ENCODE results near the gene IFT88. TPM values are rescaled to one million over a fixed set of nuclear protein-coding genes. Genes with fewer than 3 reads are reported as not detected.

The IFT88 gene
- total RNA-seq, 2 donors from 2014 or later = 11.8 to 12.0 TPM

- DNase-seq = no peak
- Histone ChIP-seq H3K9me3 (no peaks in the 10 kb centered on the region), H3K27me3 (no peaks in the 10 kb centered on the region), H3K9ac (ENCODE audit: low read depth in 2 of 2, low read length in 2 of 2) (no peak overlapping the region), H3K27ac (no peak overlapping the region), H3K4me3 (no peak overlapping the region), H3K36me3 (no peaks in the 10 kb centered on the region), H3K4me1 (no peaks in the 10 kb centered on the region)
- no peak for TF ChIP-seq CTCF (IDR thresholded peaks at IDR 0.05)
- intact Hi-C loops (cut with DNase I) = no loop called here
These were observed 129.1 kb downstream of the IFT88 start for GRCh38 chr13:20696073-20696472.

GRCh38 chr13:20699715-20700114 lies 132.8 kb downstream of the IFT88 start:
- no peak overlapping the region for H3K27ac ChIP-seq
- intact Hi-C loops (cut with DNase I) = no loop called here

GRCh38 chr13:20700288-20700687 lies 133.3 kb downstream of the IFT88 start:
- Histone ChIP-seq H3K4me1 (no peaks in the 10 kb centered on the region), H3K9ac (ENCODE audit: low read depth in 2 of 2, low read length in 2 of 2) (no peak overlapping the region), H3K4me3 (no peak overlapping the region), H3K27ac (no peak overlapping the region), H3K36me3 (no peaks in the 10 kb centered on the region), H3K9me3 (no peaks in the 10 kb centered on the region), H3K27me3 (no peaks in the 10 kb centered on the region)
- TF ChIP-seq CTCF (IDR thresholded peaks at IDR 0.05) = no peak
- no peak for DNase-seq
- intact Hi-C loops (cut with DNase I) = no loop called here

More at GRCh38 chr13:20699715-20700114, 132.8 kb downstream of the IFT88 start:
- H3K9me3 ChIP-seq = no peaks in the 10 kb centered on the region
- no peaks in the 10 kb centered on the region for H3K36me3 ChIP-seq
- H3K9ac ChIP-seq (ENCODE audit: low read depth in 2 of 2, low read length in 2 of 2) = no peak overlapping the region
- H3K4me3 ChIP-seq = no peak overlapping the region
- DNase-seq = no peak
- no peak for TF ChIP-seq CTCF (IDR thresholded peaks at IDR 0.05)
- no peaks in the 10 kb centered on the region for H3K27me3 ChIP-seq
- no peaks in the 10 kb centered on the region for H3K4me1 ChIP-seq

GRCh38 chr13:20701461-20701860 lies 134.5 kb downstream of the IFT88 start:
- intact Hi-C loops (cut with DNase I) = no loop called here
- DNase-seq = no peak
- Histone ChIP-seq H3K27ac (no peak overlapping the region), H3K4me1 (no peaks in the 10 kb centered on the region), H3K9ac (ENCODE audit: low read depth in 2 of 2, low read length in 2 of 2) (no peak overlapping the region), H3K27me3 (no peaks in the 10 kb centered on the region), H3K36me3 (no peaks in the 10 kb centered on the region), H3K9me3 (no peaks in the 10 kb centered on the region), H3K4me3 (no peak overlapping the region)
- no peak for TF ChIP-seq CTCF (IDR thresholded peaks at IDR 0.05)

GRCh38 chr13:20702530-20702914 lies 135.6 kb downstream of the IFT88 start:
- Histone ChIP-seq H3K9me3 (no peaks in the 10 kb centered on the region), H3K27me3 (no peaks in the 10 kb centered on the region), H3K4me1 (no peaks in the 10 kb centered on the region), H3K9ac (ENCODE audit: low read depth in 2 of 2, low read length in 2 of 2) (peak overlapping the region; percentile 78 to 80), H3K36me3 (no peaks in the 10 kb centered on the region), H3K4me3 (peak overlapping the region; percentile 58), H3K27ac (no peak overlapping the region)
- intact Hi-C loops (cut with DNase I) = no loop called here
- DNase-seq = peak; percentile 48
- TF ChIP-seq CTCF (IDR thresholded peaks at IDR 0.05) = no peak

Measured in colonic mucosa (tissue), 4 donors.